ENCODE results near the gene SMYD3.

GRCh38 chr1:246126580-246126979 is 380.5 kb downstream of the SMYD3 start:
- no peak for TF ChIP-seq CTCF (IDR thresholded peaks at IDR 0.05; ENCODE audit: borderline replicate concordance, extremely low read depth, low read length, poor library complexity, severe bottlenecking)
- no peak for TF ChIP-seq EZH2 (IDR thresholded peaks at IDR 0.05; ENCODE audit: borderline replicate concordance, low read depth, low read length, severe bottlenecking)

All from DND-41 (cell line).